GM12865 (cell line): ENCODE data around the gene KRTAP1-4.
"Not testable (repeated sequence)": the region's sequence is repeated elsewhere in the genome, so short reads cannot be mapped to it uniquely, and the experiment has no call there.

Source experiments
- DNase-seq: peaks from one replicate; pipeline ENCODE4 v3.0.0; 2010; ENCODE audit warnings: low read depth
- H3K4me3 ChIP-seq: 2 replicates; pipeline ENCODE4 v1.5.1; 2011; ENCODE audit warnings: mild to moderate bottlenecking, low read depth, low read length, control low read depth
- TF ChIP-seq, protein P1 (sequence below): IDR thresholded peaks from 2 replicates; pipeline ENCODE4 v1.5.1; 2011; ENCODE audit warnings: low read length, control low read depth, low read depth, inconsistent platforms; ENCODE audit not compliant: insufficient read depth; ENCODE audit errors: missing control alignments

KRTAP1-4 gene

DNA sequence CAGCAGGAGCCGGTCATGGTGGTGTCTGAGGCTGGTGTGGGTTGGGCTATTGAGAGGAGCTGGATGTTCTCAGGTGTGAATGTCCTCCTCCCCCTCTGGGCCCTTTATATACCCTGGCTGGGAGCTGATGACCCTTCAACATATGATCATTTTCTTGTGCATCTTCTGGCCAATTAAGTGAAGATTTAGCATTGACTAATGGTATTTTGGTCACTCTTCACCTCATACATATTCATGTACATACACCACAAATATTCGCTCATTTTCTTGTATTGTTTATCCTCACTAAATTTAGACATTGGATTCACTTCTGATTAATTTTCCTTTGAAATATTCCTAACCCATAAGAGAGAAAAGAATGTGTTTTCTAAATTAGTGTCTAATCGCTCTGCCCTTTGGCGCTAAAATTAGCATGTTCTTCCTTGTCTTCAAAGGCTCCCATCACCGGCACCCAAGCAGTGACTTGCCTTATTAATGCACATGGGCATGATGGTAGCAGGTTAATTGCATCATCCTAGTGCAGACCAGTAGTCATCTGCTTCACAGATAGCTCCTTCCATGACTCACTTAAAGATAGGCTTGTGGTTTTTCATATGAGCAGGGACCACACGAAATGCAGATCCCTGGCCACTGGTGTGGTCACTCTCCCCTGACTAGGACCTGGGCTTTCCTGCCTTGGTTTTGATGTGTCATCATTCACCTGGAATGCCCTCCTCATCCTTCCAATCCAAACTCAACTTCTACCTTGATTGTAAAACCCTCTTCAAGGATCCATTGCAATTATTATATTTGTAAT, 36.0 kb upstream of the KRTAP1-4 start, which contains the start of gene KRTAP2-4:
Gene KRTAP2-4 (minus strand): TSS at position 51 of the 796 bp plus-strand sequence. CDS start 34 bp downstream, at position 17.
- DNase-seq: no peak
- no peak within 1 kb of the TSS for H3K4me3 ChIP-seq
- TF ChIP-seq, protein P1, sequence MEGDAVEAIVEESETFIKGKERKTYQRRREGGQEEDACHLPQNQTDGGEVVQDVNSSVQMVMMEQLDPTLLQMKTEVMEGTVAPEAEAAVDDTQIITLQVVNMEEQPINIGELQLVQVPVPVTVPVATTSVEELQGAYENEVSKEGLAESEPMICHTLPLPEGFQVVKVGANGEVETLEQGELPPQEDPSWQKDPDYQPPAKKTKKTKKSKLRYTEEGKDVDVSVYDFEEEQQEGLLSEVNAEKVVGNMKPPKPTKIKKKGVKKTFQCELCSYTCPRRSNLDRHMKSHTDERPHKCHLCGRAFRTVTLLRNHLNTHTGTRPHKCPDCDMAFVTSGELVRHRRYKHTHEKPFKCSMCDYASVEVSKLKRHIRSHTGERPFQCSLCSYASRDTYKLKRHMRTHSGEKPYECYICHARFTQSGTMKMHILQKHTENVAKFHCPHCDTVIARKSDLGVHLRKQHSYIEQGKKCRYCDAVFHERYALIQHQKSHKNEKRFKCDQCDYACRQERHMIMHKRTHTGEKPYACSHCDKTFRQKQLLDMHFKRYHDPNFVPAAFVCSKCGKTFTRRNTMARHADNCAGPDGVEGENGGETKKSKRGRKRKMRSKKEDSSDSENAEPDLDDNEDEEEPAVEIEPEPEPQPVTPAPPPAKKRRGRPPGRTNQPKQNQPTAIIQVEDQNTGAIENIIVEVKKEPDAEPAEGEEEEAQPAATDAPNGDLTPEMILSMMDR: no peak

DNA sequence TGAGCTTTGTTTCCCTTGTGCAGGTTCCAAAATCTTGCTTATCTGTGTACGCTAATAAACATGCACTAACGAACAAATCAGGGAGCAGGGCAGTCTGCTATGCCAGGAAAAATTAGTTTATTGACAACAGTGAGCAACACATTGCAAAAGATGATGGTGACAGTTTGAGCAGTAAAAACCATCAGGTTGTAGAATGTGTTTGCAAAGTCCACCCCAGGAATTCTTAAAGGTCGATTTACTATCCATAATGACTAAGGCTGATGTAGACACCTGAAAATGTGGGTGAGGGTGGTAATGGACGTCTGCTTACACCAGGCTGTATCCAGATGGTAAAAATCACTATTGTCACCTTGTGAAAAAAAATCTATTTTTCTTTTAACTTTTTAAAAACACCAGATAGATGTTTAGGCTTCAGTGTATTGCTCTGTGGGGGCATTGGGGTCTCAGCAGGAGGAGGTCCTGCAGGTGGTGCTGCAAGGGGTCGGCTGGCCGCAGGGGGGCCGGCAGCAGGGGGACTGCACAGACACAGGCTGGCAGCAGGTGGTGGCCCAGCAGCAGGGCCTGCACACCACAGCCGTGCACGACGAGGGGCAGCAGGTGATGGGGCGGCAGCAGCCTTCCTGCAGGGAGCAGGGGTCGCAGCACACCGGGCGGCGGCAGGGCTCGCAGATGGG, 35.2 kb upstream of the KRTAP1-4 start:
- H3K4me3 ChIP-seq, DNase-seq: not testable (repeated sequence)

DNA sequence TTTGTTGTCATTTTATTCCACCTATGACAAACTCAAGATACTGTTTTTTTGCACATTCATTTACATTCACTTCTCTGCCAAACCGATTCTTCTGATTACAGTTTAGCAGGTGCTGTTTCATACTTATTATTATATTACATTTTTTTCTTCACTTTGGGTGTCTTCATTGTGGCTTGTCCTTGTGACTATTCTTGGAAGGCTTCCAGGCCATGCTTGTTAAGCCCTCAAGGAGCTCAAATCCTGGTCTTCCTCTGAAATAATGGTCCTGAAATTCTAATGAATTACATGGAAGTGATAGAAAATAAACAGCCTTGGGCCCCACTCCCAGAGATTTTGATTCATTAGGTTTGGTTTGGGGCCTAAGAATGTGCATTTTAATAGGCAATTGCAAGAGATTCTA, 34.3 kb upstream of the KRTAP1-4 start:
- no peak for DNase-seq
- H3K4me3 ChIP-seq: no peak overlapping the region
- TF ChIP-seq, protein P1: no peak

DNA sequence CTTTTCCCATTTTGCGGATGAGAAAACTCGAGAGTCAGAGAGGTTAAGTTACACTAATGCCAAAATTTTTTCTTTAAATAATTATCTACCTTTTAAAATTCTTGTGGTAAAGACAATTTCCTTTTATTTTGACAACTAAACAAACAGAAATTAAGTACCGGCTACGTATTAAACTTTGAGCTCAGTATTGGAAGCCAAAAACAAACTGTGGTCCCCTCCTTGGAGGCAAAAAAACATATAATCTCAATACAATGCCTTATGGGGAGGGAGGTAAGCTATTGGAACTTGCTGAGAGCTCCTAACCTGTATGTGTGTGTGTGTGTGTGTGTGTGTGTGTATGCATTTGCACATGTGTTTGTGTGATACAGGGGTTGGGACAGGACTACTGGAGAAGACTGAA, 33.5 kb upstream of the KRTAP1-4 start:
- no peak for DNase-seq
- TF ChIP-seq, protein P1: no peak
- H3K4me3 ChIP-seq: no peak overlapping the region

DNA sequence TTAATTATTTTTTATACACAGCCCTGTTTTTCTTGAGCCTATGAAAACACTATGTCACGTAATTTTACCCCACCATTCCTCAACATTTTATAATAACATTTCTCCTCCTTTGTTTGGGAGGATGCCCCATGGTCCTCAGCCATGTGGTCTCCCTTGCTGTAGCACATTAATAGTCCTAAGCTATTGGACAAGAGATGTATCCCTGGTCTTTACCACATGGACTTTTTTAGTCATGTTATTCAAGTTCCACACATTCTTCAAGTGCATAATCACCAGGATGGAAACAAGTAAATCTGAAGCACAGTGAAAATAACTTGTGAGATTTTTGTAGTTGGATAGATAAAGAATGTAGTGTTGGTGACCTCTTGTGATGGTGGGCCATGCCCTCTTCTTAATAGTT, 32.0 kb upstream of the KRTAP1-4 start:
- TF ChIP-seq, protein P1: no peak
- DNase-seq: no peak

DNA sequence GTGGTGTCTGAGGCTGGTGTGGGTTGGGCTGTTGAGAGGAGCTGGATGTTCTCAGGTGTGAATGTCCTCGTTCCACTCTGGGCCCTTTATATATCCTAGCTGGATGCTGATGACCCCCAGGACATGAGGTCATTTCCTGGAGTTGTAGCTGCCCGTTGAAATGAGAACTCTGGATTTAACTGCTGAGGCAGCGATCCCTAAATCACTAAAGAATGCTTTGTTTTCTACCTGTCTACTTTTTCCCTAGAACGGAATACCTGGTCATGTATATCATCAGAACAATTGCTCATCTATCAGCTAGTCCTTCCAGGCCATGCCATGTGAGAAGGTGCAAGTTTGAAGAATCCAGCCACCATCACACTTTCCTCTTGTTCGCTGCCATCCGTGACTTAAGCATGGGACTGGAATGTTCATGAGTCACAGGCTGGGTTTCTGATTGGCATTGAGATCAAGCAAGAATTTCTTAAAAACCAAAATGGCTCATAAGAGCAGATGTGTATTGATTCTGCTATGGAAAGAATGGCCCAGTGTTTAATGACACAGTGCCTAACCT, 30.1 kb upstream of the KRTAP1-4 start, which contains the start of gene KRTAP2-3:
Gene KRTAP2-3 (minus strand): TSS at position 63 of the 553 bp plus-strand sequence. CDS start 64 bp downstream, outside the sequence.
- H3K4me3 ChIP-seq: no peak within 1 kb of the TSS
- TF ChIP-seq, protein P1: no peak
- DNase-seq: no peak

More for the DNA sequence above, 32.0 kb upstream of the KRTAP1-4 start:
- no peak overlapping the region for H3K4me3 ChIP-seq

DNA sequence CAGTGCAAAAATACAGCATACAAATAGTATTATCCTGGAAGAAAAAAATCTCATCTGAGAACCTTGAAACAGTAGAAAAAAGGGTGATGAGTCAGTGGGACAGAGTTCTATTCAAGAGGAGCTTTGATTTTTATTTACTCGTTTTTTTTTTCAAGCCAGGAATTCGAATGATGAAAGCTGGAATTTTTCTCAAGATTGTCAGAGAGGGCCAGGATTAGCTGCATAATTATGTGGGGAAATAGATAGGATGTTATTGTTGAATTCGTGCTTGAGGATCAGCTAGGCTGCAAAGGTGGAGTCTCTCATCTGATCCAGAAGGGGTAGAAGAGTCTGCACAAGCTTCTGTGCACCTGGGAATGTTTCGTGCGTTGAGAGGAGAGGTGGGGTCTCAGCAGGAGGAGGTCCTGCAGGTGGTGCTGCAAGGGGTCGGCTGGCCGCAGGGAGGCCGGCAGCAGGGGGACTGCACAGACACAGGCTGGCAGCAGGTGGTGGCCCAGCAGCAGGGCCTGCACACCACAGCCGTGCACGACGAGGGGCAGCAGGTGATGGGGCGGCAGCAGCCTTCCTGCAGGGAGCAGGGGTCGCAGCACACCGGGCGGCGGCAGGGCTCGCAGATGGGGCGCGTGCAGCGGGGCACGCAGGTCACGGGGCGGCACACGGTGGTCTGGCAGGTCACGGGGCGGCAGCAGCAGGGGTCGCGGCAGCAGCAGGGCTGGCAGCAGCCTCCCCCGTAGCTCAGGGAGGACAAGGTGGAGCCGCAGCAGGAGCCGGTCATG, 29.5 kb upstream of the KRTAP1-4 start:
- not testable (repeated sequence) for DNase-seq

More for the DNA sequence above, 29.5 kb upstream of the KRTAP1-4 start:
- not testable (repeated sequence) for H3K4me3 ChIP-seq
